Activated T-cell treated with anti-CD3 and anti-CD28 coated beads, Interleukin-2, amount 50 U/mL, for 48 hours (primary cell): ENCODE results near the gene SDHAF1.
A peak's percentile ranks its signal among the peaks of the same experiment; 100 is the strongest.
"Not testable (repeated sequence)": the region's sequence is repeated elsewhere in the genome, so short reads cannot be mapped to it uniquely, and the experiment has no call there.

Experiments used
- DNase-seq, 2 experiments: peaks; one replicate each; pipeline ENCODE4 v3.0.0-alpha.2; 2020

The SDHAF1 gene

GRCh38 chr19:36025541-36025940, 30.6 kb downstream of the SDHAF1 start:
- no peak for DNase-seq

GRCh38 chr19:36026091-36026876, 31.3 kb downstream of the SDHAF1 start:
- no peak for DNase-seq

- no peak for DNase-seq
These were observed 32.7 kb downstream of the SDHAF1 start for GRCh38 chr19:36027696-36028095.

GRCh38 chr19:36028313-36029041, 33.5 kb downstream of the SDHAF1 start:
- no peak for DNase-seq

GRCh38 chr19:36030264-36031148, 35.5 kb downstream of the SDHAF1 start:
- DNase-seq: no peak

GRCh38 chr19:36031308-36031707, 36.3 kb downstream of the SDHAF1 start:
- no peak for DNase-seq

GRCh38 chr19:36032251-36033104, 37.5 kb downstream of the SDHAF1 start, which contains the start of gene CLIP3:
TSS of gene CLIP3 (minus strand) at chr19:36032873. CDS start at chr19:36032357, 516 bp downstream.
- DNase-seq: peak; percentile 52 to 65

GRCh38 chr19:36040495-36040894, 45.5 kb downstream of the SDHAF1 start:
- no peak for DNase-seq

GRCh38 chr19:36041092-36041491, 46.1 kb downstream of the SDHAF1 start:
- not testable (repeated sequence) for DNase-seq

GRCh38 chr19:36041831-36042230, 46.8 kb downstream of the SDHAF1 start:
- DNase-seq: no peak

- DNase-seq: no peak
These were observed 49.0 kb downstream of the SDHAF1 start for GRCh38 chr19:36043952-36044351.
